Stimulated activated effector memory CD8-positive, alpha-beta T cell treated with anti-CD3 and anti-CD28 coated beads, Interleukin-12 subunit alpha, Interleukin-12 subunit beta, amount 100 ng/mL, for 72 hours (primary cell): ENCODE measurements around the gene RPS6KA4.

Experiments
- ATAC-seq: fragments of 150-1000 bp; cut with Tn5 transposase; 2 replicates; pipeline ENCODE4 v1.10.0; 2021
- DNase-seq, 2 donors: peaks; one replicate each; pipeline ENCODE4 v3.0.0; 2021 to 2022; ENCODE audit warnings: low spot score in 2 of 2
- H3K27ac Mint-ChIP-seq: one replicate; pipeline ENCODE4 v1.8.0; 2022; ENCODE audit warnings: mild to moderate bottlenecking, mixed read lengths
- H3K36me3 Mint-ChIP-seq: one replicate; pipeline ENCODE4 v1.8.0; 2022; ENCODE audit warnings: mild to moderate bottlenecking, mixed read lengths
- H3K4me1 Mint-ChIP-seq: one replicate; pipeline ENCODE4 v1.8.0; 2022; ENCODE audit warnings: mixed read lengths
- H3K4me3 Mint-ChIP-seq: one replicate; pipeline ENCODE4 v1.8.0; 2022; ENCODE audit warnings: mild to moderate bottlenecking, mixed read lengths
- H3K9me3 Mint-ChIP-seq: one replicate; pipeline ENCODE4 v1.8.0; 2022; ENCODE audit warnings: mixed read lengths

RPS6KA4 gene

GRCh38 chr11:64381350-64381749 lies 22.4 kb downstream of the RPS6KA4 start:
- no peak for ATAC-seq
- no peaks in the 10 kb centered on the region for H3K9me3 Mint-ChIP-seq
- no peaks in the 10 kb centered on the region for H3K36me3 Mint-ChIP-seq
- no peak for DNase-seq
- no peak overlapping the region for H3K27ac Mint-ChIP-seq
- no peak overlapping the region for H3K4me3 Mint-ChIP-seq
- no peaks in the 10 kb centered on the region for H3K4me1 Mint-ChIP-seq

GRCh38 chr11:64382047-64382446 lies 23.1 kb downstream of the RPS6KA4 start:
- H3K4me1 Mint-ChIP-seq = no peaks in the 10 kb centered on the region
- no peak overlapping the region for H3K4me3 Mint-ChIP-seq
- DNase-seq (no peak), ATAC-seq (no peak)
- H3K9me3 Mint-ChIP-seq = no peaks in the 10 kb centered on the region
- H3K27ac Mint-ChIP-seq = no peak overlapping the region
- H3K36me3 Mint-ChIP-seq = no peaks in the 10 kb centered on the region

- ATAC-seq (no peak), DNase-seq (no peak)
- Mint-ChIP-seq H3K27ac (no peak overlapping the region), H3K4me1 (no peaks in the 10 kb centered on the region), H3K36me3 (no peaks in the 10 kb centered on the region), H3K9me3 (no peaks in the 10 kb centered on the region), H3K4me3 (no peak overlapping the region)
These were observed 23.6 kb downstream of the RPS6KA4 start for GRCh38 chr11:64382586-64382985.

- Mint-ChIP-seq H3K4me1 (peaks cover 6% of the 10 kb centered on the region), H3K27ac (no peak overlapping the region), H3K9me3 (peaks cover 3% of the 10 kb centered on the region), H3K36me3 (no peaks in the 10 kb centered on the region), H3K4me3 (no peak overlapping the region)
- ATAC-seq (no peak), DNase-seq (no peak)
These were observed 24.6 kb downstream of the RPS6KA4 start for GRCh38 chr11:64383580-64383979.

GRCh38 chr11:64384028-64384737 lies 25.2 kb downstream of the RPS6KA4 start:
- Mint-ChIP-seq H3K36me3 (no peaks in the 10 kb centered on the region), H3K4me3 (no peak overlapping the region), H3K9me3 (peaks cover 3% of the 10 kb centered on the region), H3K4me1 (peaks cover 6% of the 10 kb centered on the region), H3K27ac (no peak overlapping the region)
- ATAC-seq = no peak
- no peak for DNase-seq

- H3K36me3 Mint-ChIP-seq = no peaks in the 10 kb centered on the region
- peaks cover 14% of the 10 kb centered on the region for H3K4me1 Mint-ChIP-seq
- no peak for ATAC-seq
- peaks cover 8% of the 10 kb centered on the region for H3K9me3 Mint-ChIP-seq
- no peak overlapping the region for H3K27ac Mint-ChIP-seq
- H3K4me3 Mint-ChIP-seq = no peak overlapping the region
- no peak for DNase-seq
These were observed 26.3 kb downstream of the RPS6KA4 start for GRCh38 chr11:64384981-64385944.

GRCh38 chr11:64385945-64386704 lies 27.2 kb downstream of the RPS6KA4 start:
- H3K36me3 Mint-ChIP-seq = no peaks in the 10 kb centered on the region
- H3K27ac Mint-ChIP-seq = no peak overlapping the region
- peaks cover 21% of the 10 kb centered on the region for H3K4me1 Mint-ChIP-seq
- peak; percentile 35 for ATAC-seq
- peaks cover 9% of the 10 kb centered on the region for H3K9me3 Mint-ChIP-seq
- no peak overlapping the region for H3K4me3 Mint-ChIP-seq
- no peak for DNase-seq

DNA sequence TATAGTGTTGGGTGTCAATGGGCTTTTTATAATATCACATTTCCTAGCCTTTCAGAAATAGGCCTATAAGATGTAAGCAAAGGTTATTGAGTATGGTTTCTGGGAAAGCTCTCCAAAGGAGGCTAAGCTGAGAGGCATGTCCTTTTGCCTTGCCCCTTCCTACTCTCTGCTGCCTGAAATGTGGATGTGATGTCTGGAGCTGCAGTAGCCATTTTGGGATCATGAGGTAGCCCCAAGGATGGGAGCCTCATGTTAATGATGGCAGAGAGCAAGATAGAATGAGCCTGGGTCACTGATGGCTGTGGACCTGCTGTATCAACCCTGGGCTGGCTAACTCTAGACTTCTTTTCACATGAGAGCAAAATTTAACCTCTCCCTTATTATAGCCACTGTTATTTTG lies 29.0 kb downstream of the RPS6KA4 start:
- H3K36me3 Mint-ChIP-seq = peaks cover 5% of the 10 kb centered on the region
- no peak for ATAC-seq
- peaks cover 27% of the 10 kb centered on the region for H3K4me1 Mint-ChIP-seq
- no peak for DNase-seq
- H3K9me3 Mint-ChIP-seq = peaks cover 9% of the 10 kb centered on the region
- H3K27ac Mint-ChIP-seq = no peak overlapping the region
- no peak overlapping the region for H3K4me3 Mint-ChIP-seq

DNA sequence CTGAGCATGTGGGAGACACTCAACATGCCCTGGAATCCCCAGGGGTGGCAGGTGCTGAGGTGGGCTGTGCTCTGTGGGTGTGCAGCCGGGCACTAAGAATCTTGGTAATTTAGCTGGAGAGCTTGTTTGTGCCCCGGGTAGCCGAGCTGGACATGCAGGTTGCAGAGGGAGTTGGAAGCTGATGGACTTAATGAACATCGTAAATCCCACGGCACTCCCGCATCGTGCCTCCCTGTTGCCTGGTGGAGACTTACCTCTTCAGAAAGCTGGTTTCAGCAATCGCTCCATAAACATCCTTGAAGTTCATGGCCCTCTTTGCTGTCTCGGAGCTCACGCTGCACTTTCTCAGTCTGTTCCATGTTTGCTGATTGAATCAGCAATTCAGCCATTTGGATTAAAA lies 29.9 kb downstream of the RPS6KA4 start:
- H3K36me3 Mint-ChIP-seq = peaks cover 5% of the 10 kb centered on the region
- no peak overlapping the region for H3K27ac Mint-ChIP-seq
- H3K9me3 Mint-ChIP-seq = peaks cover 9% of the 10 kb centered on the region
- H3K4me1 Mint-ChIP-seq = peaks cover 27% of the 10 kb centered on the region
- DNase-seq (no peak), ATAC-seq (no peak)
- H3K4me3 Mint-ChIP-seq = no peak overlapping the region

DNA sequence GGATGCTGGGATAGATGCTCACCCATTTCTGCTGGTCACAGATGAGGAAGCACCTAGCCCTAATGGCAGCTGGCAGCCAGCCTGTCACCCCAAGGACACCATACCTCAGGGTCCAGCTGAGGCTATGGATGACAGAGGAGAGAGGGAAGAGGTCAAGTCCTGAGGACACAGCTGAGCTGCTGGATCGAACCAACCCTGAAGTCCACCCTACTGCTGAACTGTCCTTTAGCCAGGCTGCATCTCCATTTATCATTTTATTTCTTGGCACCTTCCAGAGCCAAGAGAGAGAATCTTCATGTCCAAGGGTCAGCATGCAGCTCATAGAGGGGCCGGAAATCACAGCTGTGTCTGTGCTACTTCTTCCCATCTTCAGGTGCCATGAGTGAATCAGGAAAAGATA lies 30.9 kb downstream of the RPS6KA4 start:
- peaks cover 27% of the 10 kb centered on the region for H3K4me1 Mint-ChIP-seq

GRCh38 chr11:64390558-64390957 lies 31.6 kb downstream of the RPS6KA4 start:
- DNase-seq (no peak), ATAC-seq (no peak)
- Mint-ChIP-seq H3K9me3 (peaks cover 9% of the 10 kb centered on the region), H3K4me3 (peak overlapping the region; percentile 13), H3K36me3 (peaks cover 5% of the 10 kb centered on the region), H3K4me1 (peaks cover 27% of the 10 kb centered on the region), H3K27ac (peak overlapping the region; percentile 71)

More for the DNA sequence above, 30.9 kb downstream of the RPS6KA4 start:
- ATAC-seq = no peak
- no peak overlapping the region for H3K4me3 Mint-ChIP-seq
- H3K27ac Mint-ChIP-seq = no peak overlapping the region
- H3K36me3 Mint-ChIP-seq = peaks cover 5% of the 10 kb centered on the region
- peaks cover 9% of the 10 kb centered on the region for H3K9me3 Mint-ChIP-seq
- no peak for DNase-seq

DNA sequence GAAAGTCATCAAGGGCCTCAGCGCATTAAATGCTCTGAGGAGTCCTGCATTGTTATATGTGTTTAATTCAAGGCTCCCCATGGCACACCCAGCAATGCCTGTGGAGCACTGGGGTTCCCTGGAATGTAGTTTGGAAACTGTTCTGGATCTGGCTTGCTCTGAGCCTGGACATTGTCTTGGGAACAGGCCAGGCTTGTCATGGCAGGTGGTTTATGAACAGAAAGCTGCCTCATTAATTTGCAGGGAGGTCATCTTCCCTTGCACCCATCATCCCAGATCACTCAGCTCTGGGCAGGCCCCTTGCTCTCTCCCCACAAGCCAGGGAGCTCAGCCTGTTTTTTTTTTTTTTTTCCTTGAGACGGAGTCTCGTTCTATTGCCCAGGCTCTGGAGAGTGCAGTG lies 32.9 kb downstream of the RPS6KA4 start:
- Mint-ChIP-seq H3K36me3 (peaks cover 5% of the 10 kb centered on the region), H3K27ac (no peak overlapping the region), H3K4me3 (no peak overlapping the region), H3K4me1 (peaks cover 27% of the 10 kb centered on the region), H3K9me3 (peaks cover 9% of the 10 kb centered on the region)
- ATAC-seq (no peak), DNase-seq (no peak)

GRCh38 chr11:64395545-64396078 lies 36.6 kb downstream of the RPS6KA4 start:
- Mint-ChIP-seq H3K27ac (no peak overlapping the region), H3K9me3 (no peaks in the 10 kb centered on the region), H3K4me1 (peaks cover 10% of the 10 kb centered on the region), H3K4me3 (no peak overlapping the region), H3K36me3 (peaks cover 5% of the 10 kb centered on the region)
- DNase-seq = no peak
- no peak for ATAC-seq

DNA sequence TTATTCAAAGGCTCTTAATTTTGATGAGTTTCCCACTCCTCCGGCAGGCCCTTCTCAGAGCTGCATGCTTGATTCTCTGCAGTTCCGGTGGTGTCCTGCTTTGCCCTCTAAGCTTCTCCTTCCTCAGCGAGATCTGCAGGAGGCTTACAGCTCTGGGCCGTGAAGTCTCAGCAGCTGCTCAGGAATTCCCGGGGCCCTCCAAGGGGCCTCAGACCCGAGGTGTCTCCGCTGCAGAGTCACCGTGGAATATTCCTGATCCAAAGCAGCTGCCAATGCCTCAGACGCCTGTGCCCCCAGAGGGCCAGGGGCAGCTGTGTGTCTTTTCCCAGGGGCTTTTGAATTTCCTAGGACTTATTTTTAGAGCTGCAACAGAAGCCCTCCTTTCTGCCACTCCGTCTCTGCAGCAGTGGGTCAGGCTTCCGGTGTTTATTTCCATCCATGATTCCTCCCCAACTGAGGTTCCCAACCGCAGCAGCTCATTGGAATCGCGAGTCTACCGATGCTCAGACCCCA lies 37.2 kb downstream of the RPS6KA4 start:
- H3K36me3 Mint-ChIP-seq = peaks cover 5% of the 10 kb centered on the region
- no peak overlapping the region for H3K4me3 Mint-ChIP-seq
- H3K4me1 Mint-ChIP-seq = peaks cover 7% of the 10 kb centered on the region
- no peak overlapping the region for H3K27ac Mint-ChIP-seq
- DNase-seq (no peak), ATAC-seq (no peak)
- no peaks in the 10 kb centered on the region for H3K9me3 Mint-ChIP-seq

DNA sequence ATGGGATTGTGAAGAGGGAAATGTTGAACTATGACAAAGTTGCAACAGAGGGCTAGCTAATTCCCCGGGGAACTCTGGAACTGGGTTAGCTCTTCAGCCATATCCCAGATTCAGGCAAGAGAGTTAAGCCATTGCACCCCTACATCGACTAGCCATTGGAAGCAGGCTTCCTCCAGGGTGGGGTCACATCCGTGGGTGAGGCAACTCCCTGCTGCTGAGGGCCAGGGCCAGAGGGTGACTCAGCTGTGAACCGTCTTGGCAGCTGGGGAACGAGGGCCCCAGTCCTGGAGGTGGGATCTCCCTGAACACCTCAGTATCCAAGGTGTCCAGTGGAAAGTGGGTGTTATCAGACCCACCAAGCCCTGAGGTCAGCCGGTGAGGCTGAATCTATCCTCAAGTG lies 41.1 kb downstream of the RPS6KA4 start:
- no peak for ATAC-seq
- no peaks in the 10 kb centered on the region for H3K4me1 Mint-ChIP-seq
- H3K27ac Mint-ChIP-seq = no peak overlapping the region
- H3K9me3 Mint-ChIP-seq = no peaks in the 10 kb centered on the region
- H3K4me3 Mint-ChIP-seq = no peak overlapping the region
- no peaks in the 10 kb centered on the region for H3K36me3 Mint-ChIP-seq
- no peak for DNase-seq
